NCI-H1694 (cell line): Measurements from ENCODE around the gene RAPGEF1.
"Not testable (repeated sequence)": the region's sequence is repeated elsewhere in the genome, so short reads cannot be mapped to it uniquely, and the experiment has no call there.

Source experiments
- DNase-seq: peaks from one replicate; lab custom pipeline; 2025; lab: John Stamatoyannopoulos, UW

Gene RAPGEF1

GRCh38 chr9:131690941-131691573, 48.8 kb downstream of the RAPGEF1 start:
- no peak for DNase-seq

- no peak for DNase-seq
These were observed 49.4 kb downstream of the RAPGEF1 start for GRCh38 chr9:131690462-131690861.

DNA sequence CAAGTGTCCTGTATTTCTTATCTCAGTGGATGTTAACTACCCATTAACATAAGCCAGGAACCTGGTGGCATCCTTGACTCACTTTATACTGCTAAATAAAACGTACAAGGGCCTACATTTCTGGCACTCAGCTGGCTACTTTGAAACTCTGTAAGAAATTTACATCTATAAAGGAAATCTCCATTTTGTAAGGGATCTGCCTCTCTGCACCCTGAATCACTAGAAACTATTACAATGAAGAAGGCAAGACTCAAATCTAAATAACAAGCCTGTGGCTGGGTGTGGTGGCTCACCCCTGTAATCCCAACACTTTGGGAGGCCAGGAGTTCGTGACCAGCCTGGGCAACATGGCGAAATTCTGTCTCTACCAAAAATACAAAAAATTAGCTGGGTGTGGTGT, 51.5 kb downstream of the RAPGEF1 start:
- DNase-seq = no peak

GRCh38 chr9:131685753-131686706, 53.8 kb downstream of the RAPGEF1 start:
- no peak for DNase-seq

DNA sequence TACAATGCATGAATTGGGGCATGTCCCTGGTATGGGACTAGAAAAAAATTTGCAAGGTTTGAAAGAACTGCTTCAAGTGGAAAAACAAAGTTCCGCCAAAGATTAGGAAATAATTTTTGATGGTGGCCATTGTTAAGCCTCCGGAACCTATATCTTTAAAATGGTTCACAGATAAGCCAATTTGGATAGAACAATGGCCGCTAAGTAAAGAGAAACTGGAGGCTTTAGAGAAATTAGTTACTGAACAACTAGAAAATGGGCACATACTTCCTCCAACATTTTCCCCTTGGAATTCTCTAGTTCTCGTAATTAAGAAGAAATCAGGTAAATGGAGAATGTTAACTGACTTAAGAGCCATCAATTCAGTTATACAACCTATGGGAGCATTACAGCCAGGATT, 56.8 kb downstream of the RAPGEF1 start:
- DNase-seq = not testable (repeated sequence)

- no peak for DNase-seq
These were observed 57.6 kb downstream of the RAPGEF1 start for GRCh38 chr9:131682261-131682660.

- not testable (repeated sequence) for DNase-seq
These were observed 58.0 kb downstream of the RAPGEF1 start for GRCh38 chr9:131681826-131682225.

GRCh38 chr9:131681108-131681507, 58.8 kb downstream of the RAPGEF1 start:
- not testable (repeated sequence) for DNase-seq

DNA sequence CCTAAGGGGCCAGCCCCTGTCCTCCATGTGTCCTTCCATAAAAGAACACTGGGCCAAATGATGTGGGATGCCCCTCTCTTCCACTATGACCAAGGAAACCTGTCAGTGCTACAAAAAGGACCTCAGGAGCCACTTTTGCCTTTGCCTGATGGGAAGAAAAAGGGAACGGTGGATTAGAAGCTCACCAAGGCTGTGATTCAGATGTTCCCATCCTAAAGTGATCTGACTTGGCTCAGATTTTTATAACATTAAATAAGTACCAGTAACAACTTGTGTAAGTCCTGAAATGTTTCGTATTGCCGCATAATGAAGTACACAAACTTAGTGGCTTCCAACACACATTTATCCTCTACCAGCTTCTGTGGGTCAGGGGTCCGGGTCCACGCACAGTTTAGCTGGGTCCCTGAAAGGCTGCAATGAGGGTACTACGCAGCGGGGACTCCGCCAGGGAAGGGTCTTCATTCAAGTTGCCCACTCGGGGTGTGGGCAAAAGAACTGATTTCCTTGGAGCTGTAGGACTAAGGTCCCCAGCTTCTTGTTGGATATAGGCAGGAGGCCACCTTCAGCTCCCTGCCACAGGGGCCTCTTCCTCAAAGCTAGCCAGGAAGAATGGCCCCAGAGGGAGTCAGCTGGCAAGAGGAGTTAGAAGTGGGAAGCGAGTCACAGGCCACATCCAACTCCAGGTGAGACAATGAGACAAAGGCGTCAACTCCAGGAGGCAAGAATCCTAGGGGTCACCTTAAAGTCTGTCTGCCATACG, 60.4 kb downstream of the RAPGEF1 start:
- no peak for DNase-seq

- DNase-seq = no peak
These were observed 61.3 kb downstream of the RAPGEF1 start for GRCh38 chr9:131678499-131679111.

DNA sequence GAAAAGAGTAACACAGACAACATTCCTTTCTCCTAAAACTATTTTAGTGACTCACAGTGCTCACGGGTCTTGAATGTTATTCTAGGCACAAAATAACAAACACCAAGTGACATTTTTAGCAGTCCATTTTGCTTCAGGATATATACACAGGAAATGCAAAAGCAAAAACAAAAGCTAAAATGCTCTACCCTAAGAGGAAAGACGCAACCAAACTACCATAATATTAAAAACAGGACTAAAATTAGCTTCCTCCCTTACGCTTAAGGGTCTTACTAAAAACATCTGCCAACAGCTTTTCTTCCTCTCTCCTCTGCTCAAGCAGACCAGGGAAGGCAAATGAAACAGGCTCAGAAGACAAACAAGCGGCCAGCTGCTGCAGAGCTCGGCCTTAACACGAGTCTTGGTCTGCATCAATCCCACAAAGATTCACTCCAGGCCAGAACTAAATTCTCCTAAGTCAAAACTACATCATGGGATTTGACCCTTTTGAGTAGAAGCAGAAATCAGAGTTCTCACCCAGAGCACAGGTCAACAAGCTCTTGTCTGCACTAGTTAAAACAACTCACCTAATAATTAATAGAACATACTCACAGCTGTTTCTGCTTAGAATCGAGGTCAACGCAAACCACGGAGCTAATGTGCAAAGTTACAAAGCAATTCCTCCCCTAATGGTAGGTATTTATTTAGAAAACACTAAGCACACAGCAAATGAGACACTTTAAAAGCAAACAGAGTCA, 62.3 kb downstream of the RAPGEF1 start:
- DNase-seq = no peak

DNA sequence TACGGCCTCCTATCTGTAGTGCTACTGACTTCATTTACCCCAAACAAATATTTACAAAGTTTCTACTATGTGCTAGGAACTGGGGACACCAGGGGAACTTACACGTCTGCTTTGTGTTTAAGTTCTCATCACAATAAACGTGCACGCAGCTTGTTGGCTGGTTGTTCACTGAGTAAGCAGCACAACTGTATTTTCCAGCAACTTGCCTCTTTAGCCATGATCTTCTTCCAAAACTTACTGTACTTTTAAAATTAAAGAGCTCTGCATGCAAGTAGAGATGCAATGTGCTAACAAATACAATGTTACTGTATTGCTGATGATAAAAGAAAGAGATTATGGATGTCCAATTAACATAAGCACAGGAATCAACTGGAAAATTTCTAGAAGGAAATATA, 62.8 kb downstream of the RAPGEF1 start:
- DNase-seq = no peak

- DNase-seq = no peak
These were observed 63.4 kb downstream of the RAPGEF1 start for GRCh38 chr9:131676431-131676972.

GRCh38 chr9:131675437-131676022, 64.3 kb downstream of the RAPGEF1 start:
- no peak for DNase-seq

DNA sequence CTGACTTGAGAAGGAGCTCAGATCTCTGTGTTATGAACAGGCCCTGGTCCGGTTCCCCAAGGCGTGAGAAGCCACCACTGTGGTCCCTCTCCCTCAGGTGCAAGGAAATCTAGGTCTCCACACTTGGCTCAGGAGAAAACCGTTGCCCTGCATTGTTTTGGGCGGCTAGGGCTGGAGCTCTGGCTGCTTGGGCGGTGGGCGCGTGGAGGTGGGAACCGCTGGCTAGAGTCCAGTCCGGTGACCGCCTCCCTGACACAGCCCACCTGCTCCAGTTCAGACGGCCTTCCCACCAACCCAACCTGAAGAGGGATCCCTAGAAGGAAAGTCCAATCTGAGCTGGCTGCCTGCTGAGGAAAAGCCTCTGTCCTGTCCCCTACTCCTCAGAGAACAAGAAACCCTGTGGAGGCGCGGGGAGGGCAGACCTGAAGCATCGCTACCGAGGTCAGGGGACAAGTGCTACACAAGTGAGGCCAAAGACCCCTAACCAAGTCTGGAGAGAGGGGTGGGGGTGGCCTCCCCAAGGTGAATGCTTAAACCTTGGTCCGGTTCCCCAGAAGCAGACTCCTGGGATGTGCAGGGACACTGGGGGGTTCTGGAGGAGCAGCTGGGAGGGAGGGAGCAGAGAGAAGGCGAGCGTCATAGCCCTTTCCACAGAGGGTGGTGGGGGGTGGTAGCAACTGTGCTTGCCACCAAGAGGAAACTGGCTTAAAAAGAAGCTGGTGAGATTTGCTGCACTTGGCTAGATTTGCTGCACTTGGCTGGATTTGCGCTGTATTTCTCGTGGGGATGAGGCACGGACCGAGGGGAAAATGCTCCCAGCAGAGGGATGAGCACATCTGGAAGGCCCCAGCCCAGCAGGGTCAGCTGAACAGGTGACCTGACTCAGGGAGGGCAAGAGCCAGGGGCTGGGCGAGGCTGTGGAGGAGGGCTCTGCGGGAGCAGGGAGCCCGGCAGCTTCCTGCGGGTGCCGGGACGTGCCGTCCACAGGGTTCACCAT, 65.2 kb downstream of the RAPGEF1 start:
- DNase-seq = no peak

DNA sequence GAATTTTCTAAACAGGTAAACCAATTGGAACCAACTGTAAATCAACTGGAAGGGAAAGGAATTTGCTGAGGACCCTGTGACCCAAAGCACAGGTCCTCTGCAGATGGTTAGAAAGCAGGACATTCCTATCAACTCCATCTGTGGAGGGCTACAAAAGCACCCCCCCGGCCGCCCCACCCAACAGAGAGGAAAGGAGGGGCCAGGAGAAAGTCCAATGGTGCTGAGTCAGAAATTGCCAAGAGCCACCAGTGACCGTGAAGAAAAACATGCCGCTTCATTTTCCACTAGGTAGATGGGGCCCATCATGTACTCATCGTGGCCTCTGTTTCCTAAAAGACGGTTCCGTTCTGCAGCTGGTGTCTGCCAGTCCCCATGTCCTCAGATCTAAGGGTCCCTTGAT, 66.3 kb downstream of the RAPGEF1 start:
- DNase-seq = no peak

DNA sequence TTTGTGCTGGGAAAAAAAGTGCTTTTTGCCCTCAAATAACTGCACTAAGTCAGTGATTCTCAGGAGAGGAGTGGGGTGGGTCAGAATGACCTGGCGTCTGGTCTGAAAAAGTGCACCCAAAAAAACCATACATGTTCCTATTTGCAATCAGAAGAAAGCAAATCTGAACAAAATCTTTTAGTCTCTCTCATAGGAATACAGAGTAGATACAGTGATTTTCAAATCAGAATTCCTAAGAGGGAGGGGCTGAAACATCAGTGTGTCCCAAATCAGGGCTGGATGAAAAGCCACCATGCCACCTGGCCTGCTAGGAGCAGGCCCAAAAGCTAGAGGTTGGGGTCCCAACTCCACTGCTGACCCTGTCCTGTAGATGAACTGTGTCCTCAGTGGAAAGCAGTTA, 66.8 kb downstream of the RAPGEF1 start:
- DNase-seq = no peak

GRCh38 chr9:131672451-131672850, 67.4 kb downstream of the RAPGEF1 start:
- DNase-seq = no peak

- DNase-seq = no peak
These were observed 68.7 kb downstream of the RAPGEF1 start for GRCh38 chr9:131671133-131671520.
